GM18502 (cell line): ENCODE results near the gene EXOC3L4.

Source experiments
- ATAC-seq: cut with Tn5 transposase; IDR thresholded peaks from one replicate; pipeline ENCODE4 v1.9.1; 2021; ENCODE audit warnings: mild to moderate bottlenecking; ENCODE audit not compliant: unreplicated experiment, poor library complexity

Gene EXOC3L4

GRCh38 chr14:103070263-103070885 is 24.2 kb upstream of the EXOC3L4 start:
- ATAC-seq = no peak

DNA sequence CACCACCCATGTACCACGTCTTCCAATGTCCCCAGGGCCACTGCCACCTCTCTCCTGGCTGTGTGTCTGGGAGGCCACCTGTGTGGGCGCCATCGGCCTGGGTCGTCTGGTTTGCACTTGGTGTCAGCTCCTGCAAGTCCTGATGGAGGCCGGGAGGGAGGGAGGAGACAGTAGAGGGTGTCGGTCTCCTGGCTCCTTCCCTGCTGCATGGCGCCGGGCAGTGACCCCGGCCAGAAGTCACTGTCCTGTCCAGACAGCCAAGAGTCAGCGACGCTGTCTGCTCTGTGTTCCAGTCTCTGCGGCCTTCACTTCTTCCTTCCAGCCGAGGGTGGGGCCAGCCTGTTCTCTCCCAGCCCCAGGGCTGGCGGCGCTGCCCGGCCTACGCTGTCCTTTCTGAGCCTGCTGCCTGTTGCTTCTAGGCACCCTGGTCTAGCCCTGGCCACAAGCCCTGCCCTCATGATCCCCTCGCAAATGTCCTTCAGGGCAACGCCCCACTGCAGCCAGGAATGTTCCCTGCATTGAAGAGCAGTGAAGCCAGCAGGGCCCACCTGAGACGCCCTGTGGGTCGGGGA is 23.5 kb upstream of the EXOC3L4 start:
- no peak for ATAC-seq

DNA sequence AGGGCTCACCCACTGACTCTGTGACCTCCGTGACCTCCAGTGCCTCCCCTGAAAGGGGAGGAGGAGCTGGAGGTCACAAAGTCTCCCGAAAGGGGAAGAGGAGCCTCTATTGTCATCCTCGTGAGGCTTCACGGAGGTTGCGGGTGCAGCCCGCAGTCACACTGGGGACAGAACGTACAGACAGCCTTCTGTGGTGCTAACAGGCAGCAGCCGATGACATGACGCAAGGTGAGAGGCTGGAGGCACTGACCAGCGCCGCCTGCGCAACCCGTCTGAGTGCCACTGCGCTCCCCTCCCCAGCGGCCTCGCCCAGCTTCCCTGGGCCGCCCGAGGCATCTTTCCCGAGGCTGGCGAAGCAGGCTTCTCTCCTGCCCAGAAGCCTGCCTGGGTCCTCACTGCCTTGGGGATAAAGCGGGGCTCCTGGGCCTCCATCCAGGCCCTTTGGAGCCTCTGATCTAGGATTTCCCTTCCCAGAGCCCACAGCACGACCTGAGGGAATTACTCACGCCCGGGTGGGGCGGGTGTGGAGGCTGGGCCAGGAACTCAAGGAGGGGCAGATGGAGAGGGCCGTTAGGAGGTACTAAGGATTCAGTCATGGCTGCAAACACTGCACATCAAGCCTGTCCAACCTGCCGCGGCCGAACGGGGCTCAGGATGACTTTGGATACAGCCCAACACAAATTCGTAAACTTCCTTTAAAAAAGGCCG is 22.8 kb upstream of the EXOC3L4 start:
- ATAC-seq = no peak

GRCh38 chr14:103072595-103073366 is 21.7 kb upstream of the EXOC3L4 start:
- no peak for ATAC-seq

DNA sequence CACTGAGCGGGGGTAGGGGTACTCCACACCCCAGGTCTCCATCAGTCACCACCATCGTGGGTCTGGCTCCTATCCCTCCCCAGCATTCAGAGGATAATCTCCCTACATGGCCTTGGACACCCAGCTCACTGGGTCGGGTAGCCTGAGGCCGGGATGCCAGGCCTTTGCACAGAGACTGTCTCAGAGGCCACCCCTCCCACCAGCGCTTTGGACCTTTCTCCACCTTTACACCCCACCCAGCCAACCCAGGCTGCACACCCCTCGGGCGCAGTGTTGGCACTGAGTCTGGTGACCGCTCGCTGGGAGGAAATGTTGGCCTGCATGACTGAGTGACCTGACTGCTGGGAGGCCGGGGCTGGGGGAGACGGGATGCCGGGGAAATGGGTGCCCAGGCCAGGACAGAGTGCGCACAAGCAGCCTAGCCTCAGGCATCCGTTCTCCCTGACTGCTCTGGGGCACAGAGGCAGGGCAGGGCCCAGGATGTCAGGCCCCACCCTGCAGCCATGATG is 21.1 kb upstream of the EXOC3L4 start:
- ATAC-seq = no peak

DNA sequence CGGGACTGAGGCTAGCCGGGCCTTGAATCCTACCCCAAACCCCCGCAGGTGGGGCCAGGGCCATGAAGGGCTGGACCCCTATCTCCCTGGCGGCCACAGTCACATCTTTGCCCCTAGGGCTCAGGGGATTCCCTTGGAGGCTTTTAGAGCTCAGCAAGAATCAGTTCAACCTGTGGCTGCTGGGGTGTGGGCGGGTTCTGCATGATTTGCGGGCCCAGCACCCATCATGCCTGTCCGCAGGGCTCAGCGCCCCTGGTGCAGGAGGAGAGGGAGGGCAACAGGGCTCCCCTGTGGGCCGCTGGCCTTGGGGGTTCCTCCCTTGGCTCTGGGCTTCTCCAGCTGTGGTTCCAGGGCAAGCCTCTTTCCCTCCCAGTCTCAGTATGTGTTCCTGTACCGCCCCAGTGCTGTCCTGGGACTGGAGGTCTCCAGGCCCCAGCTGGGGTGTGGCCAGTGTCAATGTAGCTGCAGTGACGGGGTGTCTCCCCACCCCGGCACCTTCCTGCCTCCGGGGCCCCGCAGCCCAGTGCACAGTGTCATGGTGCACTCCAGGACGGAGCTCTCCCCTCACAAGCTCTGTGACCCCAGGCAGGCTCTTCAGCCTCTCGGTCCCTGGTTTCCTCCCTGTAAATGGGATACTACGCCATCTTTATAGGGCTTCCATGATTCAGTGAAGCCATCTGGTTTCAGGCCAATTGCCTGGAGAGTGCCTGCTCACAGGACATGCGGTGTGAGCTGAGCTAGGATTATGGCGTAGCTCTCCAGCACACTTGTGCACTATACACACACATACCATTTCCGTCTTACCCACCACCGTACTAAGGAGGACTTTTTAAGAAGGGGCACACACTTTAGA is 20.4 kb upstream of the EXOC3L4 start:
- no peak for ATAC-seq

DNA sequence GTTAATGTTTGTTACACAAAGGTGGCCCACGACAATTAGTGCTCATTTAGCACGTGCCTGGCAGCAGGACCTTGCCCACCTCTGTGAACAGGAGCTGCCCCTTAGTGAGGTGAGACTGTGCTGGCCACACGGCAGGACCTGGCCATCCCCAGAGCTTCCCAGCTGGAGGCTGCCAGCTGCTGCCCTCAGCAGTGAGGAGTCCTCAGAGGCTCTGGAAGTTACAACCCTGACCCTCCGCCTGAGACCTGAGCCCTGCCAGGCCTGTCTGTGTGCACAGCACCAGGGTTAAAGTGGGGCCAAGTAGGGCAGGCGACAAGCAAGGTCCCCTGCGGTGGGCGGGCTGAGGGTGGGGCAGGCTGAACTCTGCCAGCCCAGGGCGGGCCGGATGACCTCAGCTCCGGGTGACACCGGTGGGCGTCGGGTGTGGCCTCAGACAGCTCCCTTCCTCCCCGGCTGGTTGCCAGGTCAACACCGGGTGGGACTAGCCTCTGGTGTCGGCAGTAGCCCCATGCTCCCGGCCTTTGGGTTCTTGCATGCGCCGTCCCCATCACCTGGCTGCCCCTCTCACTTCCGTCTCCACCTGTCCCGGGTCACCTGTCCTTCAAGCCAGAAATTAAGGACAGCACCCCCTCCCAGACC is 19.7 kb upstream of the EXOC3L4 start:
- ATAC-seq = no peak

DNA sequence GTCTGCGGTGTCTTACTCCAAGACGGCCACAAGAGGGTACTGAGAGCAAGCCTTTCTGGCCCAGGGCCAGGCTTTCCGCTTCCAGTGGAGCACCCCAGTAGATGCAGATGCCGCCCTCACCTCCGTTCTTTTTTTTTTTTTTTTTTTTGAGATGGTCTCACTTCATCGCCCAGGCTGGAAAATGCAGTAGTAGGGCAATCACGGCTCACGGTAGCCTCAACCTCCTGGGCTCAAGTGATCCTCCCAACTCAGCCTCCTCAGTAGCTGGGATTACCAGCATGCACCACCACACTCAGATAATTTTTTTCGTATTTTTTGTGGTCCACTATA is 16.1 kb upstream of the EXOC3L4 start:
- peak; percentile 57 for ATAC-seq

DNA sequence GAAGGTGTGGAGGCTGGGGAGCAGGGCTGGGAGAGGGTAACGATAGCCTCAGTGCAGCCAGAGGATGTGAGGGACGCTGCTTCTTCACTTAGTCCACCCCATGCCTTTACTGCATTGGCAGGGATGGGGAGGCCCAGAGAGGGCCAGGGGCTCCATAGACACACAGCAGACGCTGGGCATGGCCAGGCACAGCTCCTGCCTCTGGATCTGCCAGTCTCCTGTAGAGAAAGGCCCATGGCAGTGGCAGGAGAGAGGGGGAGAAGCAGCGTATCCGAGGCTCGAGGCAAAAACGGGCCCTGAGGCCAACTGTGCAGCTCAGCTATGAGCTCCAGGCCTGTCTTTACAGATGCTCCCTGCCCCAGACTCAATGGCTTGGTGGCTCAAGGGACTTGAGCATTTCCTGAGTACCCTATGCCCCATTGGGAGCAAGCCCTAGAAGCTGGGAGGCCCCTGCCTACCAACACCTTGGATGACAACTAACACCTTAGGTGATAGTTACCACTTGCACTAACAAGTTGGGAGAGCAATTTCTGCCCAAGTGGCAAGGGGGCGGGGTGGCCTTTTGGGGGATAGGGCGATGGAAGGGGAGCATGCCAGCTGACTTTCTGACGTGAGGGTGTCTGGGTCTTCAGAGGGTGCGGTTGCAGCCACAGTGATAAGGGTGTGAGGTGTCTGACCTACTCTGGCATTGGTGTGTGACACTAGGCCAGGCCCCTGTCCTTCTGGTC is 15.5 kb upstream of the EXOC3L4 start:
- ATAC-seq = no peak

GRCh38 chr14:103081951-103082350 is 12.6 kb upstream of the EXOC3L4 start:
- ATAC-seq = no peak

DNA sequence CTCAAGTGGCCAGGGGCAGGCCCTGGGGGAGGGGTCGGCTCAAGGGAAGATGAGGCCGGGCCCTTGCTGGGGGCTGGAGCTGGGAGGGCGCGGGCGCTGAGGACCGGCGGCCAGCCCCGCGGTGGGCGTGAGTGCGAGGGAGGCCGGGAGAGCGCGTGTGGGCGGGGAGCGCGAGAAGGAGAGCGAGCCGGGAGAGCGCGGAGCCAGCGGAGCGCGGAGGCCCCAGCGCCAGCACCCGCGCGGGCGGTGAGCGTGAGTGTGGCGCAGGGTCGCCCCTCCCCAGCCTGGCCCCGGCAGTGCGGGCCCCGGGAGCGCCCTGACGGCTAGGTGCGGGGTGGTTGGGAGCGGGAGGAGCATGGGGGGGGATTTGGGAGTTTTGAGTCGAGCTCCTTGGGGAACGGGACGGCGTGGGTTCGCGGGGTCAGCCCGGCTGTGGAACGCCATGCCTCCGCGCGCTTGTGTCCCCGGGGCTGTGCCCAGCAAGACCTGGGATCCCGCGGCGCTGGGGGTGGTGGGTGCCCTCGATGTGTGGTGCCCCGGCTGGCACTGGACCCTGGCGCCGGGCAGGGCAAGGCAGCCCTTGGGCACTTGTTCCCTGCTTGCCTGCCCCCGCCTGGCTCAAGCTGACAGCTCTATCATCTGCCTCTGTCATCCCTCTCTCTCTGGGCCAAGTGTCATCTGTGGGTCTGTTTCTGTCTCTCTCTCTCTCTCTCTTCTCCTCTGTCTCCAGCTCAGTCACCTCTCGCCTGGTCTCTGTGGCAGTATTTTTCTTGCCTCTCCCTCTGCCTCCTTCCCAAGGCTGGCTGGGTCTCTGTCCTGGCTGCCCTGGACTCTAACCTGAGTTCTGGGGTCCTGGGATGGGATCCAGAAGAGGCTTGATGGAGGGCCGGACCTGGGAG is 10.3 kb upstream of the EXOC3L4 start, which contains the start of gene LBHD2:
Gene LBHD2 (plus strand): TSS at position 190 of the 899 bp plus-strand sequence. CDS start 1,803 bp downstream, outside the sequence.
- ATAC-seq = no peak

- ATAC-seq = no peak
Measured at GRCh38 chr14:103085106-103086091, 9.1 kb upstream of the EXOC3L4 start.

GRCh38 chr14:103086771-103087342 is 7.7 kb upstream of the EXOC3L4 start:
- no peak for ATAC-seq

DNA sequence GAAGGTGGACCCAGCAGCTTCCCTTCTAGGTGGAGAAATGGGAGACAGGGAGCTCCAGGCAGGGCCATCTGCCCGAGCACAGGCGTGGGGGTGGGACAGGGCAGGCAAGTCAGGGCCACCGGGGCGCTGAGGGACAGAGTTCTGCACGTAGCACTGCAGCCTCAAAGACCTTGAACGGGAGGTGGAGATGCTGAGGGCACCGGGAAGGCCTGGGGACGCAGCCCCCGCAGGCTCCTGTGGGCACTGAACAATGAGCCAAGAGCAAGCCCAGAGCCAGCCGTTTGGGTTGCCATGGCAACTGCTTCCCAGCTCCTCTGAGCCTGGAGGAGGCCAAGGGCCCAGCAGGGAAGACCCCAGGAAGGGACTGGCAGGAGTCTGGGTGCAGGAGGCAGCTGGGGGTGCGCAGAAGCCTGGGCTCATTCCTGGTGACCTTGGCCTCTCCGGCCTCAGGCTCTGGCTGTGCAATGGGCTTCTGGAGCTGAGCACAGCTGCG is 7.1 kb upstream of the EXOC3L4 start:
- no peak for ATAC-seq

GRCh38 chr14:103088921-103089320 is 5.6 kb upstream of the EXOC3L4 start:
- ATAC-seq = no peak
